Hematopoietic multipotent progenitor cell treated with erythropoietin and hydrocortisone succinate and interleukin-3 and kit ligand, for 15 days (in vitro differentiated cells): Measurements from ENCODE around the gene EPN3.

Experiments used
- DNase-seq: peaks from one replicate; pipeline ENCODE4 v3.0.0-alpha.2; 2015; ENCODE audit warnings: low spot score

The EPN3 gene

GRCh38 chr17:50511058-50511457 is 21.5 kb upstream of the EPN3 start:
- no peak for DNase-seq

DNA sequence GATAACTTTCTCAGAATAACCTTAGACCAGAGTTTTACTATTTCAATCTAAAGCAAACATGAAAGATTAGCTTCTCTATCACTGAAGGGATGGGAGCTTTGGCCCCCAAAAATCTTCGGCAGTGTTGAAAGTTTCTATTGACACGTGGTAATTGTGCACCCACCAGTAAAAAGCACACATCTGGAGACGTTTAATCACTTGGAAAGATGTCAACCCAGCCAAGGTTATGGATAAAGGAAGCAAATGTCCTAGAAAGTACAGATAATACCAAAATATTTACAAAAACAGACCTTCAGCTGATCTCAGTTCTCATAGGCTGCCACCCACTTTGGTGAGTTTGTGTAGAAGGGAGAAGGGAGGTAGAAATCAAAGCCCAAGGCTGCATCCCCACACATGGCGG is 19.0 kb upstream of the EPN3 start:
- DNase-seq: no peak

DNA sequence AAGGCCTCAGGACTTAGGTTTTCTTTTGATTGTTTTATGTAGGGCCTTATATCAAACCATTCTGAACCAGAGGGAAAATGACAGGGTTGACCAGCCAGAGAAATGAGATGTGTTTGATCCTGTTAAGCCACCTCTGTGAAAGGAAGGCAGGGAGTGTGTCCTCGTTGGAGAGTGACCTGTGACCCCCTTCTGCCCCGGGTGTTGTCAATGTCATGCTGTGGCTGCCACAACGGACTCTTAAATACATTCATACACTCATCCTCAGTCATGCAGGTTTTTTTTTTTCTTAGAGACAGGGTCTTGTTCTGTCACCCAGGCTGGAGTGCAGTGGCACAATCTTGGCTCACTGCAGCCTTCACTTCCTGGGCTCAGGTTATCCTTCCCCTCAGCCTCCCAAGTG is 18.1 kb upstream of the EPN3 start:
- no peak for DNase-seq

GRCh38 chr17:50514936-50515702 is 17.4 kb upstream of the EPN3 start:
- no peak for DNase-seq

- DNase-seq: no peak
Measured at GRCh38 chr17:50517011-50517410, 15.5 kb upstream of the EPN3 start.

DNA sequence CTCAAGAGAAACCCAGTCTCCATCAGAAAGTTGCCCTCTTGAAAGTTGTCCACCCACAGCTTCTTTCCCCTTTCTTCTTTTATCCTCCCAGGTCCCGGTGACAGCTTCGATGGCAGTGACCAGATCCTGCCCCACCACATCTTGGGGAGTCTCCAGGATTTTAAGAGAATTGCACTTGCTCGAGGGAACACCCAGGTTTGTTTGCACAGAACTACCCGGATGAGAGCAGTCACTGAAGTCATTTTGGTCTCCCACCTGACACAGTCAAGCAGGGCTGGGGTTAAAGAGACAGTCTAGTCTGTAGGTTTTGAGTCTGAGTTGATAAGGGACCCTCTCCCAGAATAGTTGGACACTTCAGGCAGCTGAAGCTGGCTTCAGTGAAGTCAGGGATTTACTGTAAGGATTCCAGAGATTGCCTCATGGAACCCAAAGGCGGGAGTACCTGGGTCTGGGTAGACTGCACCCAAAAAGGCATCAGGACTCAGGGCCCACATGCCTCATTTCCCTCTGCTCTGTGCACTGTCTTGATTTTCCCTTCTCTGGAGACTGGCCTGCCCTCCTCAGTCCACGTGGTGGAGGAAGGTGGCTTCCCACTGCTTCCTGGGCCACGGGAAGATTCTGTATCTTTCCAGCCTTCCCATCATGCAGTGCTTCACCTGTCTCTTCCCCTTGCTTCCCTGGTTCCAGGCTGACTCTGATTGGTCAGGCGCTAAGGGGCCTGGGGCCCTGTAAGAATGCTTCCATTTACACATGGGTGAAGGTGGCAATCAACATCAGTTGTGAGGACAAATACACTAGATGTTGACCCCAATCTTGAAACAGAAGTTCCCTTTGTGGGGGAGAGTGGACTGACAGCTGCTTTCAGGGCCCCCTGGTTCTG is 14.8 kb upstream of the EPN3 start:
- no peak for DNase-seq

- DNase-seq: no peak
Measured at GRCh38 chr17:50518384-50519023, 14.0 kb upstream of the EPN3 start.

DNA sequence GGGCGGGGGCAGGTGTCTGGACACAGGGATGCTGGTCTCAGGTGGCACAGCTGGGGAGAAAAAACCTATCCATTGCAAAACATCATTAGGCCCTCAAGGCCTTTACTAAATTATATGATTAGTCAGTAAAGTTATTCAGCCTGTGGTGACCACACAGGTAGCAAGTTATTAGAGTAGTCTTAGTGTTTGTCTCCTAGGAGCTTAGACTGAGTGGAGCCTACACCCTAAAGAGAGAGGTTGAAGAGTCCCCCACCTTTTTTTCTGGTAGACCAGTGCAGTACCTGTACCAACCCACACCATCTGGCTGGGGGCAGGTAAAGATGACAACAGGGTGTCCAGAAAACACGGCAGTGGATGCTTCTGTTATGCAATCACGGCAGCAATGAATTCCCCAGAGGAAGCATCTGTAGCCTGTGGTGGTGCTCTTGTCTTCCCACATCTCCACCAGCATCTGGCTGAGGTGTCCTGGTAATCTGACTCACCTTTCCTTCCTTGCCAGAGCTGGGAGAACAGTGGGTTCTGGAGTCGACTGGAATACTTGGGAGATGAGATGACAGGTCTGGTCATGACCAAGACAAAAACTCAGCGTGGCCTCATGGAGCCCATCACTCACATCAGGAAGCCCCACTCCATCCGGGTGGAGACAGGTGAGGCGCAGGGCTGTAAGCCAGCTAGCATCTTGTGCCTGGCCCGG is 13.2 kb upstream of the EPN3 start:
- DNase-seq: no peak

- no peak for DNase-seq
Measured at GRCh38 chr17:50520483-50520882, 12.1 kb upstream of the EPN3 start.

DNA sequence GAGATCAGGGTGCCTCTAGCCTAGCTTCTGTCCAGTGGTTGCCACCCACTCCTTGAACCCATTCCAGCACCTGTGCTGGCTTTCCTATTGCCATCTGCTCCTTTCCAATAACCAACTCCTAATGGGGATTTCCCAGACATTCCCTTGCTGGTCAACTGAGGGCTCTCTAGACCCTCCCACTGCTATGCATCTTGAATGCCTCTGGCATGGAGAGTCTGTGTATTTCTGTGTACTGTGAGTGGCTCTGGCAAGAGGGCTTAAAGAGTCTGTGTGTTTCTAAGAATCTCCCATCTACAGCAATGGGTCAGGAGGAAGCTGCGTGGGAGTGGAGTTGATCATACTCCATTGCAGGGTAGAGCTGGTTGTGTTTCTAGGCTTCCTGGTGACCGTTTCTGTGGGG is 11.0 kb upstream of the EPN3 start:
- no peak for DNase-seq

- DNase-seq: no peak
Measured at GRCh38 chr17:50522766-50523165, 9.8 kb upstream of the EPN3 start.

DNA sequence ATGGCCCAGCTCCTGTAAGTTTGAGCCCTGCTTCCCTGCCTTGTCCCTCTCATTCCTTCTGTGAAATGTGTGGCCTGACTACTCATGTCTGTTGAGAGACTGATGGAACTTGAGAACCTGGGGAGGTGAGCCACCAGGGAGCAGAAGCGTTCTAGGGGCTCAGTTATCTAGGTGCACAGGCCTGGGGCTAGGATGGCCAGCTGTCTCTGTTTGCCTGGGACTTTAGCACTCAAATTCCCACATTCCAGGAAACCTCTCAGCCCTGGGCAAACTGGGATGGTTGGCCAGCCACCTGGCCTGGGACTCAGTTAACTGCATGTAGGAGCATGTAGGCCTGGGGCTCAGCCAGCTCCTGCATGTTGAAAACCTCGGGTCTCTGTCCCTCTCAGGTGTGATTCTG is 9.3 kb upstream of the EPN3 start:
- no peak for DNase-seq

DNA sequence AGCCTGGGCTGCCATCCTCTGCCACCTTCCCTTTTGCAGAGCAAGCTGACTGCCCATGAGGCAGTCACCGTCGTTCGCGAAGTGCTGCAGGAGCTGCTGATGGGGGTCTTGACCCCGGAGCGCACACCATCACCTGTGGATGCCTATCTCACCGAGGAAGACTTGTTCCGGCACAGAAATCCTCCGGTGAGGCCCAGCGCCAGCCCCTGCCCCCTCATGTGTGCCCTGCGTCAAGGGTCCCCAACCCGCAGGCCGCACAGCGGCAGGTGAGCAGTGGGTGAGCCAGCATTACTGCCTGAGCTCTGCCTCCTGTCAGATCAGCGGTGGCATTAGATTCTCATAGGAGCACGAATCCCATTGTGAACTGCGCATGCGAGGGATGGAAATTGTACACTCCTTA is 7.7 kb upstream of the EPN3 start:
- DNase-seq: no peak

- DNase-seq: no peak
Measured at GRCh38 chr17:50527155-50527762, 5.3 kb upstream of the EPN3 start.

- DNase-seq: no peak
Measured at GRCh38 chr17:50527949-50528474, 4.5 kb upstream of the EPN3 start.

DNA sequence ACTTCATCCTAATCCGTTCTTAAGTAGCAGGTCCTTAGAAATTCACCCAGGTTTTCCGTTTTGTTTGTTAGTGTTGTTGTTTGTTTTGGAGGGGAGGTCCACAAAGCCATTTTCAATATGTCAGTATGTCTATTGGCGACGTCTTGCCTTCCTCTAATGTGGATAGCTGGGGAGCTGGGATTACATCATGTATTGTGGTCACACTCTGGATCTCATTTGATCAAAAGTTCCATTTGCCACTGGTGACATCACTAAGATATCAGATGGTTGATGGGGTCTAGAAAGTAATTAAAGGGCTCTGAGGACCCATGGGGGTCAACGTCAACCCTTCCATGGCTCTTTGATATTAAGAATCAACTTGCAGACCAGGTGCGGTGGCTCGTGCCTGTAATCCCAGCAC is 2.7 kb upstream of the EPN3 start:
- no peak for DNase-seq

DNA sequence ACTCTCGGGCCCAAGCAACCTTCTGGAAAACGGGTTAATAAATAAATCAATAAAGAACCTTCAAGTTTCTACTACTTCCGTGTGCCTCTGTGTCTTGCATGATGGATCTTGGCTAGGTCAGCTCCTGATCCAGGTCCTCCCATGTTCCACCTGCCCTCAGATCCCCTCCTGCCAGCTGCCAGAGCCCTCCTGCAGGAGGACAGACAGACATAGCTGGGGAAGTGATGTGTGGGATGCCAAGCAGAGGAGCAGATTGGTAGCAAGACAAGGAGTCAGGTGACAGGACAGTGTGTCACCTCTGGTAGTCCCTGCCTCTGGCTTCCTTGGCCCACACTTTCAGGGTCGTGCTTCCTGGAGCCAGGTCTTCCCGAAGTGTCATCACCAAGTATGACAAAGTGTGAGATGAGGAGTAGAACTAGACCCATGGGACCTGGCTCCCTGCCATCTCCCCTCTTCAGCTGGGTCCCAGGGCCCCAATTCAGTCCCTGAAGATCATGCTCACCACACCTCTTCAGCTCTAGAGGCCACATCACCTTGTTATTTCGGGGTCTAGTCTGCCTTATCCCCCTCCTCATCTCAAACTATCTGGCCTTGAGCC is 1.0 kb upstream of the EPN3 start:
- no peak for DNase-seq

GRCh38 chr17:50533185-50533584 is 650 bp downstream of the EPN3 start:
- DNase-seq: no peak

DNA sequence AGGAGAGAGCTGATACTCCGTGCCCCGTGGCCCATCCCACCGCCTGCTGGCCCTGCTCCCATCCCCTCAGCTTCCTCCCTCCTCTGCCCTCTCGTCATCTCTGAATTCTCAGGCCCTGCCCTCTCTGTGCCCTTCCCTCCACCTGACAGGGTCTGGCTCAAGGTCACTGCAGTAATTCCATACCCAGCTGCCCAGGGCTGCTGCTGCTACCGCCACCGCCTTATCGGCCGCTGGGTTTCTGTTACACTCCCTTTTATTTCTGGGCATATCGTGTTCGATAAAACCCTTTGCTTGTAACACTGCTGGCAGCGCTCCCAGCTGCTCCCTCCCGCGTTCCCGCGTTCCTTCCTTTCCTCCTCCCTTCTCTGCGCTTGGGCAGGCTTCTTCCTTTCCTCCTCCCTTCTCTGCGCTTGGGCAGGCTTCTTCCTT is 1.2 kb downstream of the EPN3 start:
- DNase-seq: peak; percentile 61

- DNase-seq: peak; percentile 56
Measured at GRCh38 chr17:50534222-50534978, 1.9 kb downstream of the EPN3 start.

DNA sequence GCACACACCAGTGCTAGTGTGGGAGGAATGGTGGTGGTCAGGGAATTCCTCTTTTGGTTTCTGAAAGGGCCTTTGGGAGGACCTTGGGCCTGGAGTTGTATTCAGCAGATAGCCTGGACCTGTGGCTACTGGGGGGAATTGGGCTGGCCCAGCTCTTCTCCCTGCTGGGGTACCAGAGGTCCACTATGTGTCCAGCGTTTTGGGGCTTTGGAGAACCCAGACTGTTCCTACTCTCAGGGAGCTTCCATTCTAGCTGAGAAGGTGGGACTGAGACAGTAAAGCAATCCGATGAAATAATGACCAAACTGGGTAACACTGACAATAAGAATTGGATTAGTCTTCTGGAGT is 2.4 kb downstream of the EPN3 start:
- no peak for DNase-seq
